MM.1S (cell line): ENCODE measurements around the gene TTC39C.

Source experiments
- DNase-seq: peaks from one replicate; pipeline ENCODE4 v3.0.0-alpha.2; 2015
- H2AFZ ChIP-seq: fragments of 300-600 bp; sonication (generic); 2 replicates; pipeline ENCODE4 v1.6.0; 2016; ENCODE audit warnings: antibody characterized with exemption, low read length
- H3F3A ChIP-seq: fragments of 300-600 bp; sonication (generic); 2 replicates; pipeline ENCODE4 v1.6.1; 2016; ENCODE audit warnings: mild to moderate bottlenecking, antibody characterized with exemption, low read length, moderate library complexity, mixed read lengths; ENCODE audit not compliant: insufficient read depth
- H3K27ac ChIP-seq: fragments of 300-600 bp; sonication (generic); 2 replicates; pipeline ENCODE4 v1.5.1; 2016; ENCODE audit warnings: mild to moderate bottlenecking, low read length
- H3K27me3 ChIP-seq: fragments of 300-600 bp; sonication (generic); replicated peaks from 2 replicates; pipeline ENCODE4 v1.6.0; 2016; ENCODE audit warnings: low read length; ENCODE audit not compliant: insufficient read depth
- H3K36me3 ChIP-seq: fragments of 300-600 bp; sonication (generic); replicated peaks from 2 replicates; pipeline ENCODE4 v1.6.1; 2016; ENCODE audit warnings: mild to moderate bottlenecking, low read length, mixed read lengths; ENCODE audit not compliant: insufficient read depth
- H3K4me1 ChIP-seq: fragments of 300-600 bp; sonication (generic); 2 replicates; pipeline ENCODE4 v1.6.1; 2016; ENCODE audit warnings: low read length, mixed read lengths
- H3K4me2 ChIP-seq: fragments of 300-600 bp; sonication (generic); 2 replicates; pipeline ENCODE4 v1.6.0; 2016; ENCODE audit warnings: low read depth, low read length
- H3K4me3 ChIP-seq: fragments of 300-600 bp; sonication (generic); 2 replicates; pipeline ENCODE4 v1.5.1; 2016; ENCODE audit warnings: low read length, mixed read lengths
- H3K79me2 ChIP-seq: fragments of 300-600 bp; sonication (generic); 2 replicates; pipeline ENCODE4 v1.6.1; 2016; ENCODE audit warnings: mixed run types, low read length, mixed read lengths
- H3K9ac ChIP-seq: fragments of 300-600 bp; sonication (generic); 2 replicates; pipeline ENCODE4 v1.6.1; 2016; ENCODE audit warnings: low read length, mixed read lengths
- H3K9me2 ChIP-seq: fragments of 300-600 bp; sonication (generic); replicated peaks from 2 replicates; pipeline ENCODE4 v1.6.1; 2016; ENCODE audit warnings: mild to moderate bottlenecking, low read length, mixed read lengths; ENCODE audit not compliant: insufficient read depth
- H3K9me3 ChIP-seq: fragments of 300-600 bp; sonication (generic); replicated peaks from 2 replicates; pipeline ENCODE4 v1.6.1; 2016; ENCODE audit warnings: mild to moderate bottlenecking, low read length, mixed read lengths; ENCODE audit not compliant: insufficient read depth
- H4K20me1 ChIP-seq: fragments of 300-600 bp; sonication (generic); 2 replicates; pipeline ENCODE4 v1.6.1; 2016; ENCODE audit warnings: mild to moderate bottlenecking, low read length, moderate library complexity, mixed read lengths; ENCODE audit not compliant: insufficient read depth
- CTCF ChIP-seq: fragments of 300-600 bp; sonication (generic); IDR thresholded peaks from 2 replicates; pipeline ENCODE4 v1.5.1; 2016; ENCODE audit warnings: antibody characterized with exemption, low read length, mixed read lengths
- EZH2 ChIP-seq: fragments of 300-600 bp; sonication (generic); optimal IDR thresholded peaks from 2 replicates; pipeline ENCODE3; 2017; ENCODE audit warnings: low read depth, mild to moderate bottlenecking, antibody characterized with exemption, low read length, mixed read lengths
- EZH2phosphoT487 ChIP-seq: fragments of 300-600 bp; sonication (generic); IDR thresholded peaks from 2 replicates; pipeline ENCODE4 v1.6.1; 2018; ENCODE audit warnings: antibody characterized with exemption, low read length

Gene TTC39C

GRCh38 chr18:24035316-24035715, 20.8 kb downstream of the TTC39C start:
- no peak for DNase-seq
- Histone ChIP-seq H3K36me3 (no peaks in the 10 kb centered on the region), H3K4me2 (no peak overlapping the region), H3K4me1 (no peaks in the 10 kb centered on the region), H3K79me2 (no peaks in the 10 kb centered on the region), H2AFZ (no peak overlapping the region), H4K20me1 (no peaks in the 10 kb centered on the region), H3K9me2 (no peaks in the 10 kb centered on the region), H3K9me3 (no peaks in the 10 kb centered on the region), H3K27me3 (no peaks in the 10 kb centered on the region), H3K4me3 (no peak overlapping the region), H3K27ac (no peak overlapping the region), H3K9ac (no peak overlapping the region), H3F3A (no peaks in the 10 kb centered on the region)
- no peak for TF ChIP-seq EZH2
- no peak for TF ChIP-seq EZH2phosphoT487

GRCh38 chr18:24039671-24040070, 25.1 kb downstream of the TTC39C start:
- Histone ChIP-seq H3K4me2 (no peak overlapping the region), H3K4me1 (no peaks in the 10 kb centered on the region), H3K79me2 (no peaks in the 10 kb centered on the region), H4K20me1 (no peaks in the 10 kb centered on the region), H3K9ac (no peak overlapping the region), H3K27me3 (no peaks in the 10 kb centered on the region), H3K4me3 (no peak overlapping the region), H3K27ac (no peak overlapping the region), H2AFZ (no peak overlapping the region), H3K9me2 (no peaks in the 10 kb centered on the region), H3K36me3 (no peaks in the 10 kb centered on the region), H3K9me3 (no peaks in the 10 kb centered on the region), H3F3A (no peaks in the 10 kb centered on the region)
- no peak for DNase-seq
- no peak for TF ChIP-seq EZH2
- no peak for TF ChIP-seq CTCF
- TF ChIP-seq EZH2phosphoT487, result no peak

- Histone ChIP-seq H3K27ac (no peak overlapping the region), H3F3A (no peaks in the 10 kb centered on the region), H2AFZ (no peak overlapping the region), H3K4me2 (no peak overlapping the region), H3K79me2 (no peaks in the 10 kb centered on the region), H4K20me1 (no peaks in the 10 kb centered on the region), H3K36me3 (no peaks in the 10 kb centered on the region), H3K27me3 (no peaks in the 10 kb centered on the region), H3K4me1 (no peaks in the 10 kb centered on the region), H3K4me3 (no peak overlapping the region), H3K9me2 (no peaks in the 10 kb centered on the region), H3K9me3 (no peaks in the 10 kb centered on the region), H3K9ac (no peak overlapping the region)
- no peak for DNase-seq
- TF ChIP-seq EZH2phosphoT487 (no peak), CTCF (no peak), EZH2 (no peak)
Observed at GRCh38 chr18:24041691-24042090, 27.1 kb downstream of the TTC39C start.

- H3K79me2 ChIP-seq, result no peaks in the 10 kb centered on the region
- no peak overlapping the region for H3K4me3 ChIP-seq
- H3F3A ChIP-seq, result no peaks in the 10 kb centered on the region
Observed at GRCh38 chr18:24043403-24043802, 28.8 kb downstream of the TTC39C start.

More at GRCh38 chr18:24043403-24043802, 28.8 kb downstream of the TTC39C start:
- H4K20me1 ChIP-seq, result no peaks in the 10 kb centered on the region
- no peak overlapping the region for H2AFZ ChIP-seq
- no peaks in the 10 kb centered on the region for H3K9me2 ChIP-seq
- no peak overlapping the region for H3K27ac ChIP-seq
- H3K9ac ChIP-seq, result no peak overlapping the region
- H3K27me3 ChIP-seq, result no peaks in the 10 kb centered on the region
- no peaks in the 10 kb centered on the region for H3K9me3 ChIP-seq
- no peak overlapping the region for H3K4me2 ChIP-seq
- TF ChIP-seq EZH2, result no peak
- TF ChIP-seq EZH2phosphoT487, result no peak
- TF ChIP-seq CTCF, result no peak
- no peaks in the 10 kb centered on the region for H3K36me3 ChIP-seq
- no peak for DNase-seq
- H3K4me1 ChIP-seq, result no peaks in the 10 kb centered on the region
